ENCODE measurements around the gene P2RY14. TPM values are rescaled to one million over a fixed set of nuclear protein-coding genes. Genes with fewer than 3 reads are reported as not detected.

The P2RY14 gene
- total and polyA plus RNA-seq, 2 donors (not counting 3 experiments of a cell fraction or from before 2014, with no cell fraction given) = not detected

DNA sequence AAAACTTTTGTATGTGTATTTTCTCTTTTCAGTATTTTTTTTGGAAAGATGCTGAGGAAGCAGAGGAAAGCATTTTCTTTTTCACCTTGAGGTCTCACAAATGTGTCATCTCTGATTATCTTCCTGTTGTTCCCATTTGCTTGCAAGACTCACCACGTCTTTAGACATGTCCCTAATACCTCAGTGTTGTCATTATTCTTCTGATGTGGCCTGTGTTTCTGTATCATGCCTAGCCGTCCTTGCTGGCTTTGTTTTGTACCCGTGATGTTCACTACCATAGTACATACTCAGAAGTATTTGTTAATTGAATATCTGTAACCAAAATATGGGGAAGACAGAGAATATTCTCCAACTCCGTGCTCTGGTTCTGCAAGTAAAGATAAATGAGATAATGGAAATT lies 5.0 kb upstream of the P2RY14 start:
- H3K4me1 ChIP-seq (ENCODE audit: control insufficient read depth, extremely low read depth, insufficient read depth, low read length) = no peaks in the 10 kb centered on the region
- intact Hi-C loops (cut with micrococcal nuclease) = loop anchor here (1.0 to 5.0 kb wide), 5 partner anchors 56 to 635 kb away; no protein-coding TSS in a partner anchor

DNA sequence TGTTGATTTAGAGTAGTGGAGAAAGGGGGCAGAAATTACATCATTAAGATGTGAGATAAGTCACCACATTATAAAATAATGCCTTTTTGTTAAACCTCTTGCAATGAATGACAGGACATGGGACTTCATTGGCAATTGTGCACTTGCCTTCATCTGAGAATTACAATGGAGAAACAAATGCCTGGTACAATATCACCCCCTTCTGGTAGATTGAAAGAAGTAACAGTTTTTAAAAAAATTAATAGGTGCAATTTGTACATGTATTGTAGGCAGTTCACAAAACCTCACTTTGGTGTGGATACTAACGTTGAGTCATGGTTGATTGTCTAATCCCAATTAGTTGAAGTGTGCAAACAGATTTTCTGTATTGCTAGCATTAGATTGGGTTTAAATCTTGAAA lies 4.6 kb upstream of the P2RY14 start:
- CTCF ChIA-PET = interaction anchor here (0.5 to 10.8 kb wide), 5 partner anchors 10 to 126 kb away, joined by 3 to 98 read pairs (median 5); no protein-coding TSS in a partner anchor
- H3K4me3 ChIP-seq (replicated peaks in 1 of 3; ENCODE audit: insufficient read depth in 1 of 3, low read depth in 1 of 3, low read length in 3 of 3) = no peak overlapping the region
- no peaks in the 10 kb centered on the region for H3K79me2 ChIP-seq (ENCODE audit: control insufficient read depth, insufficient read depth, low read length)
- H4K20me1 ChIP-seq (replicated peaks; ENCODE audit: control insufficient read depth, extremely low read depth, insufficient read depth, low read length) = no peaks in the 10 kb centered on the region
- DNase-seq (ENCODE audit: low read depth, low spot score) (peak; percentile 58), FAIRE-seq (peak; percentile 67)
- intact Hi-C loops (cut with micrococcal nuclease) = loop anchor here (1.0 to 5.0 kb wide), 5 partner anchors 56 to 635 kb away; no protein-coding TSS in a partner anchor
- no peaks in the 10 kb centered on the region for H3K9me3 ChIP-seq (replicated peaks; ENCODE audit: control insufficient read depth, insufficient read depth, low read length)
- no peak overlapping the region for H3K4me2 ChIP-seq (ENCODE audit: insufficient read depth, low read length)
- no peaks in the 10 kb centered on the region for H3K9me1 ChIP-seq (replicated peaks; ENCODE audit: control insufficient read depth, extremely low read depth, insufficient read depth, low read length)
- TF ChIP-seq, protein P1, sequence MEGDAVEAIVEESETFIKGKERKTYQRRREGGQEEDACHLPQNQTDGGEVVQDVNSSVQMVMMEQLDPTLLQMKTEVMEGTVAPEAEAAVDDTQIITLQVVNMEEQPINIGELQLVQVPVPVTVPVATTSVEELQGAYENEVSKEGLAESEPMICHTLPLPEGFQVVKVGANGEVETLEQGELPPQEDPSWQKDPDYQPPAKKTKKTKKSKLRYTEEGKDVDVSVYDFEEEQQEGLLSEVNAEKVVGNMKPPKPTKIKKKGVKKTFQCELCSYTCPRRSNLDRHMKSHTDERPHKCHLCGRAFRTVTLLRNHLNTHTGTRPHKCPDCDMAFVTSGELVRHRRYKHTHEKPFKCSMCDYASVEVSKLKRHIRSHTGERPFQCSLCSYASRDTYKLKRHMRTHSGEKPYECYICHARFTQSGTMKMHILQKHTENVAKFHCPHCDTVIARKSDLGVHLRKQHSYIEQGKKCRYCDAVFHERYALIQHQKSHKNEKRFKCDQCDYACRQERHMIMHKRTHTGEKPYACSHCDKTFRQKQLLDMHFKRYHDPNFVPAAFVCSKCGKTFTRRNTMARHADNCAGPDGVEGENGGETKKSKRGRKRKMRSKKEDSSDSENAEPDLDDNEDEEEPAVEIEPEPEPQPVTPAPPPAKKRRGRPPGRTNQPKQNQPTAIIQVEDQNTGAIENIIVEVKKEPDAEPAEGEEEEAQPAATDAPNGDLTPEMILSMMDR (IDR thresholded peaks at IDR 0.05; ENCODE audit: extremely low read depth in 1 of 2, insufficient read depth in 1 of 2, low read depth in 1 of 2, low read length in 2 of 2) = peak; percentile 30 to 42
- TF ChIP-seq GATA2 (IDR thresholded peaks at IDR 0.05; ENCODE audit: insufficient read depth, insufficient read length, low read depth, low read length) = no peak
- H3K9ac ChIP-seq (replicated peaks; ENCODE audit: extremely low read depth, insufficient read depth, low read length) = no peak overlapping the region
- POLR2A ChIA-PET = no interaction called here
- H3K36me3 ChIP-seq (ENCODE audit: control insufficient read depth in 2 of 2, extremely low read depth in 1 of 2, insufficient read depth in 2 of 2, low read length in 2 of 2) = no peaks in the 10 kb centered on the region
- H3K27me3 ChIP-seq (ENCODE audit: control insufficient read depth in 2 of 2, insufficient read depth in 2 of 2, low read length in 2 of 2) = peaks cover 0 to 6% of the 10 kb centered on the region in 2 experiments
- H2AFZ ChIP-seq (ENCODE audit: low read depth, low read length) = no peak overlapping the region
- no peak overlapping the region for H3K27ac ChIP-seq (ENCODE audit: insufficient read depth, low read depth, low read length)
- no TSS peak for BruUV-seq (replicated peaks)
- dilution Hi-C loops (cut with MboI; ENCODE audit: extremely low pct_ligation_motif_present, low sequenced_read_pairs) = no loop called here
- H3K4me1 ChIP-seq (ENCODE audit: control insufficient read depth, extremely low read depth, insufficient read depth, low read length) = no peaks in the 10 kb centered on the region

More for the DNA sequence above, 5.0 kb upstream of the P2RY14 start:
- BruUV-seq (replicated peaks) = no TSS peak
- H4K20me1 ChIP-seq (replicated peaks; ENCODE audit: control insufficient read depth, extremely low read depth, insufficient read depth, low read length) = no peaks in the 10 kb centered on the region
- no peaks in the 10 kb centered on the region for H3K9me3 ChIP-seq (replicated peaks; ENCODE audit: control insufficient read depth, insufficient read depth, low read length)
- POLR2A ChIA-PET = no interaction called here
- H2AFZ ChIP-seq (ENCODE audit: low read depth, low read length) = no peak overlapping the region
- no peaks in the 10 kb centered on the region for H3K9me1 ChIP-seq (replicated peaks; ENCODE audit: control insufficient read depth, extremely low read depth, insufficient read depth, low read length)
- H3K4me3 ChIP-seq (replicated peaks in 1 of 3; ENCODE audit: insufficient read depth in 1 of 3, low read depth in 1 of 3, low read length in 3 of 3) = no peak overlapping the region
- TF ChIP-seq EZH2 (IDR thresholded peaks at IDR 0.05; ENCODE audit: borderline replicate concordance, low read depth, low read length, severe bottlenecking) (no peak), JUN (IDR thresholded peaks at IDR 0.05; ENCODE audit: borderline replicate concordance, insufficient read depth, insufficient read length, low read depth) (no peak), MYC (IDR thresholded peaks at IDR 0.05; ENCODE audit: low read depth, low read length) (no peak), POLR2AphosphoS5 (IDR thresholded peaks at IDR 0.05; ENCODE audit: insufficient read depth, low read depth, low read length) (no peak)
- TF ChIP-seq, protein P2, sequence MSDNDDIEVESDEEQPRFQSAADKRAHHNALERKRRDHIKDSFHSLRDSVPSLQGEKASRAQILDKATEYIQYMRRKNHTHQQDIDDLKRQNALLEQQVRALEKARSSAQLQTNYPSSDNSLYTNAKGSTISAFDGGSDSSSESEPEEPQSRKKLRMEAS (IDR thresholded peaks at IDR 0.05; ENCODE audit: insufficient read depth, insufficient read length) = no peak
- no peak overlapping the region for H3K4me2 ChIP-seq (ENCODE audit: insufficient read depth, low read length)
- DNase-seq (ENCODE audit: low read depth, low spot score) (no peak), FAIRE-seq (no peak)
- H3K27ac ChIP-seq (ENCODE audit: insufficient read depth, low read depth, low read length) = no peak overlapping the region
- no peaks in the 10 kb centered on the region for H3K36me3 ChIP-seq (ENCODE audit: control insufficient read depth in 2 of 2, extremely low read depth in 1 of 2, insufficient read depth in 2 of 2, low read length in 2 of 2)
- no peaks in the 10 kb centered on the region for H3K79me2 ChIP-seq (ENCODE audit: control insufficient read depth, insufficient read depth, low read length)
- dilution Hi-C loops (cut with MboI; ENCODE audit: extremely low pct_ligation_motif_present, low sequenced_read_pairs) = no loop called here
- CTCF ChIA-PET = interaction anchor here (1.0 to 10.8 kb wide), 4 partner anchors 57 to 127 kb away, joined by 3 to 98 read pairs (median 40); no protein-coding TSS in a partner anchor
- H3K9ac ChIP-seq (replicated peaks; ENCODE audit: extremely low read depth, insufficient read depth, low read length) = no peak overlapping the region
- H3K27me3 ChIP-seq (ENCODE audit: control insufficient read depth in 2 of 2, insufficient read depth in 2 of 2, low read length in 2 of 2) = peaks cover 0 to 6% of the 10 kb centered on the region in 2 experiments

Measured in endothelial cell of umbilical vein (primary cell).